GM13976 (cell line): ENCODE measurements around the gene SNX24.

Experiments
- DNase-seq: peaks from one replicate; pipeline ENCODE4 v3.0.0; 2012; ENCODE audit warnings: low spot score
- CTCF ChIP-seq: IDR thresholded peaks from 2 replicates; pipeline ENCODE4 v1.5.1; 2012; ENCODE audit warnings: borderline replicate concordance, mild to moderate bottlenecking; ENCODE audit not compliant: insufficient read depth; ENCODE audit errors: extremely low read depth, missing control alignments, control extremely low read depth
- in situ Hi-C: fragments of 300-500 bp; cut with MboI; formaldehyde crosslinking; loops from one replicate; pipeline ENCODE4 v1.12.0; 2022; ENCODE audit warnings: low sequenced_read_pairs, mixed read lengths, inconsistent platforms; ENCODE audit not compliant: unreplicated experiment

Gene SNX24

GRCh38 chr5:122944051-122944450 is 98.6 kb downstream of the SNX24 start:
- in situ Hi-C loops, result no loop called here
- no peak for DNase-seq
- TF ChIP-seq CTCF, result no peak

GRCh38 chr5:122947372-122947771 is 102.0 kb downstream of the SNX24 start:
- no peak for DNase-seq
- no peak for TF ChIP-seq CTCF
- in situ Hi-C loops, result no loop called here

DNA sequence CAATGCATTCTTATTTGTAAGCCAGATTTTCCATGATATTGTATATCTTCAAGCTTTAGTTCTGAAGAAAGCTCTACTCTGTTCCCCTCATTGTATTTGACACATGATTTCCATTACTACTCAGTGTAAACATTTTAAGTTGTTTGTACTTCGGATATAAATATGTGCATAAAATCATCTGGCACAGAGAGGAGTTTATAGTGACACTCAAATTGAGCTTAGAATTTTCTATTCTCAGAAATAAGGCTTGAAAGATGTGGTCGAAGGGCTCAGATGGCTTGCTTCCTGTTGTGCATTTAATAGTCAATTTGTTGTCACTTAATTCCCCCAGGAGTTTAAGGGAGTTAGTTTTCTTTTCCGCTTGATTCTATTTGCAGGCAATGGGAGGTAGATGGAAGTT is 102.4 kb downstream of the SNX24 start:
- no peak for TF ChIP-seq CTCF
- in situ Hi-C loops, result no loop called here
- no peak for DNase-seq

- no peak for DNase-seq
- TF ChIP-seq CTCF, result no peak
- in situ Hi-C loops, result no loop called here
Observed at GRCh38 chr5:122948319-122948718, 102.9 kb downstream of the SNX24 start.

DNA sequence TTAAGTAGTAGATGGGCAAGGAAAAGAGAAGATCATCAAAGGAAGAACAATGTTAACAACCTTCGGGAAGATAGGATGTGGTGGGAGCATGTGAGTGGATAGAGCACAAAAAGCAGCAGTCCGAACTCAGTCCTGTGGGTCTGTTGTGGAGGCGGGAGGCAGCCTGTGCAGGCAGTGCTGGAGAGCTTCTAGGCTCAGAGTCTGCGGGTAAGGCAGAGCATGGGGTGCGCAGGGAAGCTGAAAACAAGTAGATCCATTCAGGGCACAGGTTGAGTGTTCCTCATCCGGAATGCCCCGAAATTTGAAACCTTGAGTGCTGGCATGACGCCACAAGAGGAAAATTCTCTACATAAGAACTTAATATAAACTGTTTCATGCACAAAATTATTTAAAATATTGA is 106.2 kb downstream of the SNX24 start:
- in situ Hi-C loops, result no loop called here
- TF ChIP-seq CTCF, result no peak
- no peak for DNase-seq

- in situ Hi-C loops, result no loop called here
- no peak for TF ChIP-seq CTCF
- DNase-seq, result no peak
Observed at GRCh38 chr5:122954719-122955118, 109.3 kb downstream of the SNX24 start.

GRCh38 chr5:122957457-122957856 is 112.0 kb downstream of the SNX24 start:
- in situ Hi-C loops, result no loop called here
- DNase-seq, result no peak
- TF ChIP-seq CTCF, result no peak
